GM18868 (cell line): ENCODE measurements around the gene TMEFF2.
"Not testable (repeated sequence)": the region's sequence is repeated elsewhere in the genome, so short reads cannot be mapped to it uniquely, and the experiment has no call there.

Source experiments
- ATAC-seq: cut with Tn5 transposase; IDR thresholded peaks from one replicate; pipeline ENCODE4 v1.9.1; 2021; ENCODE audit warnings: mild to moderate bottlenecking, moderate library complexity; ENCODE audit not compliant: unreplicated experiment

The TMEFF2 gene

DNA sequence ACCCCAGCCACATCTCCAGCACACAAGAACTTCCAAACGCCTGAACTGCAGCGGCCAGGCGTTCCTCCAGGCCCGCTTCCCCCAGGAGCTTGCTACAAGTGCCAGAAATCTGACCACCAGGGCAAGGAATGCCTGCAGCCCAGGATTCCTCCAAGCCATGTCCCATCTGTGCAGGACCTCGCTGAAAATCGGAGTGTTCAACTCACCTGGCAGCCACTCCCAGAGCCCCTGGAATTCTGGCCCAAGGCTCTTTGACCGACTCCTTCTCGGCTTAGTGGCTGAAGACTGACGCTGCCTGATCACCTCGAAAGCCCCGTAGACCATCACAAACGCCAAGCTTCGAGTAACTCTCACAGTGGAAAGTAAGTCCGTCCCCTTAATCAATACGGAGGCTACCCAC is 62.1 kb downstream of the TMEFF2 start:
- ATAC-seq: not testable (repeated sequence)

DNA sequence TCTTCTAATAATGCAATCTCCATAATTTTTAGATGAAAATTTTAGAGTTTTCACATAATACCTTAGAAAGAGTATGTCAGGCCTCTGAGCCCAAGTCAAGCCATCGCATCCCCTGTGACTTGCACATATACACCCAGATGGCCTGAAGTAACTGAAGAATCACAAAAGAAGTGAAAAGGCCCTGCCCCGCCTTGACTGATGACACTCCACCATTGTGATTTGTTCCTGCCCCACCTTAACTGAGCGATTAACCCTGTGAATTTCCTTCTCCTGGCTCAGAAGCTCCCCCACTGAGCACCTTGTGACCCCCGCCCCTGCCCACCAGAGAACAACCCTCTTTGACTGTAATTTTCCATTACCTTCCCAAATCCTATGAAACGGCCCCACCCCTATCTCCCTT is 64.4 kb downstream of the TMEFF2 start:
- not testable (repeated sequence) for ATAC-seq

DNA sequence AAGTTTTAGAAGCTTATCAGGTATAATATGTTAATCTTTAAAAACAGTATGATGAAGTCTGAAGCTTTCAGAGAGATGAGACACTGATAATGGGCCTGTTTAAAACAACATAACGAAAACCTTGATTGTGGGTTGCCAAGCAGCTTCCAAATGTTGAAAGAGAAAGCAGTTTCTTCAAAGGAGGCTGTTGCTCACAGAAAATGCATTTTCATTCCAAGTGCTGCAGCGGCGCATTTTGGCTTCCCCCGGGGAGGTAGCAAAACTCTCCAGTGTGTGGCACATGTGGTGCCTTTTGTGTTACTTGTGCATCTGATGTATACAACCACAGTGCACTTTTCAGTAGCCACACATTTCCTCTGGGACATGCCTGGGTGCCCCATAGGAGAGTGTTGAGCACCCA is 66.1 kb downstream of the TMEFF2 start:
- peak; percentile 43 for ATAC-seq

DNA sequence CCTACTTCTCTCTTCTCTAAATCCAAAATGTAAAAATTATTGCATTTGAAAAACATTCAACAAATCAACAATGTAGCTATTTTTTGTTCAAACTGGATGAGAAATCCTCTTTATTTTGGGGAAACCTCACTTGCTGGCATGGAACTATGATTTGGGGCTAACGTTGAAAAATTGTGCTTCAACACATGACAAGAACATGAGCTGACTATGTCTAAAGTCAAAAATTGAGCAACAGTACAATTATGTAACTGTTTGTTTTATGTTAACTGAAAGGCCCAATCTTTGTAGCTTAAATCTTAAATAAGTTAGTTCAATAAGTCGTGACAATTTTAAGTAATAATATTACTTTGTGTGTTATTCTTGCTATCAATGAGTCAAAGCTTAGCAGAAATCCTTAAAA is 67.3 kb downstream of the TMEFF2 start:
- ATAC-seq: no peak

DNA sequence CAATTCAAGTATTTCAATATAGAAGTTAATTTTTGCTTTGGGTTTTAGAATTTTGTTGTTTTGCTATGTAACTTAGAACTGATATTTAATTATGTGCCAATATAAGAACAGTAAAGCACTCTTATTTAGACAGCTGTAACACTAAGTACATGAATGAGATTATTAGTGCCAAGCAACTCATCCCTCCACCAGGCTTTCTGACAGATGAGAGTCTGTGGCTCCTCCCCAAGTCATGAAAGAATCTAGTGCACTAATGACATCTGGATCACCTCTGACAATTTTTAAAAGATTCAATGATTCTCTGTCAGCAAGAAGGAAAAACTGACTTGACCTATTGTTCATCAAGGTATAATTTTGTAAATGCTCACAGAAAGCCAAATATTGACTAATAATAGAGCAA is 67.8 kb downstream of the TMEFF2 start:
- no peak for ATAC-seq

DNA sequence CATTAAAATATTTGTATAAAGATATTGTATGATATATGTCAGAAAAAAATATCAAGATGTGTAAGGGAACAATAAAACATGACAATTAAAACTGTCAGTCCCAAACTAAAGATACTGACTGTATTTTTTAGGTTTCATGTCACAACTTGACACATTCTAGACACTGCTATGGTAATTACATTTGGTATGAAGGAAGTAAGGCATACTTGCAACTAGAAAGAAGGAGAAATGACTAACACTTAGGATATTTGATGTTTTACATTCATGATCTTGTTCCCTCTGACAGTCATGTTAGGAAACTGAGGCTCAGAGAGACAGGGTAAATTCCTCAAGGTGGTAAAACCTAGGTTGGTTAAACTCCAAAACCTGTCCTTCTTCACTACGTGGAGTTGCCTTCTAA is 68.3 kb downstream of the TMEFF2 start:
- ATAC-seq: no peak

DNA sequence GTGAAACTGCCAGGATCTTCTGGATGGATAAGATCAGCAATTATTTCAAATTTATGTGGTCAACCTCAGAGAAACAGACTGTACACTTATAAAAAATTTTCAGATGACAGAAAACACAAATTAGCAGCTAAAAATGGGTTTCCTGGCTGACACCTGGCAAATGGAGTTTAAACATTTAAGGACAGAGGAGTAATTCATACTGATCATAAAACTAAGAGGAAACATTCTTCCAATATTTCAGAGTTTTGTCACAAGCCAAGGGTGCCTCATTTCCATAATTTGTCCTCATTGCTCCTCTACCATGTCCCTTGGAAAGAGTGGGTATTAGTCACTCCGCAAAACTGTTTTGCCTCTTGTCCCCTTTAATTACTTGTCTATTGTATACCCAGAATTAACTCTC is 70.2 kb downstream of the TMEFF2 start:
- ATAC-seq: no peak

DNA sequence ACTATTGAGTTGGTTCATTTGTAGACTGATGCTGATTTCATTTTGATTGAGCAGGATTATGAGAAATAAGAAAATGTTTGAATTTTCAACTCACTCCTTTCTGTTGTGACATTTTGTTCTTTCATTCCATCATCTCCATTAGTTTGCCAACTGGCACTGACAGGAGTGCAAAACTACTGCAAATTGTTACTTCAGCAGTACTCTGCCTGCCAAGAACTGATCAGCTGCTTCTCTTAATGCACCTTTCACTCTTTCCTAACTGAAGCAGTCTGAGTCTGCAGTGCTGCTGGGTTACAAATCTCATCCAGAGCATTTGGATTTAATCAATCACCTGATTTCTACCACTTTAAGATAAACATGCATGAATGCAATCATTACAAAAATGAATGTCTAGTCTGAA is 70.9 kb downstream of the TMEFF2 start:
- ATAC-seq: no peak

DNA sequence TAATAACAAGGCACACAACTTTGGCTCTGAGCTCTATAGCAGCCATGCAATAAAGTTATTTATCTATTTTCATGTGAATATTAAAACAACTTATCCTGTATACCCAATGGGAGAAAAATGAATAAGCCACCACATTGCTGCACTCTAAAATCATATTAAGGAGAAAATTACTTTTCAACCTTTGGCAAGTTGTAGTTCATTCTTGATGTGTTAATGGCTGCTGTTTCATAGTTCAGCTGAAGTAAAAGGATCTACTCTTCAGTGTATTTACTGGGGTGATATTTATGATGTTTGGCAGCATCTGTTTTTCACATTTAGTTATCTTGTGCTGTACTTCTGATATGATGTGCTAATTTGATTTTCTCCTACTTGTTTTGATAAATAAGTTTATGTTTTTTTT is 71.8 kb downstream of the TMEFF2 start:
- no peak for ATAC-seq

DNA sequence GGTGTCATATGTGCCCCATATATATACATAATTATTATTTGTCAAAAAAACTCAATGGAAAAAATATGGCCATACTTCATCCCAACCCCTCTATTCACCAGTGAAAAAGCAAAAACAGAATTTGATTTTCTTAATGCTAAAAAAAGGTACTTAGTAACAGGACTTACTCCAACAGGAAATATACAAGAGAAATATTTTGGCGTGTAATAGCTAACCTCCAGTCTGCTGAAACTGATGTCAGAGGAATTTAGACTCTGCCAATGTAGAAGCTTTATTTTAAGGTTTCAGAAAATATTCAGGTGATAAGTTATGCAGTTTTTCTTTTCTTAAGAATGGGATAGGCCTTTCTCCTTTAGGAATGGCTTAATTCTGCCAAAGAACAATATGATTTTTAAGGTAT is 72.6 kb downstream of the TMEFF2 start:
- ATAC-seq: no peak

DNA sequence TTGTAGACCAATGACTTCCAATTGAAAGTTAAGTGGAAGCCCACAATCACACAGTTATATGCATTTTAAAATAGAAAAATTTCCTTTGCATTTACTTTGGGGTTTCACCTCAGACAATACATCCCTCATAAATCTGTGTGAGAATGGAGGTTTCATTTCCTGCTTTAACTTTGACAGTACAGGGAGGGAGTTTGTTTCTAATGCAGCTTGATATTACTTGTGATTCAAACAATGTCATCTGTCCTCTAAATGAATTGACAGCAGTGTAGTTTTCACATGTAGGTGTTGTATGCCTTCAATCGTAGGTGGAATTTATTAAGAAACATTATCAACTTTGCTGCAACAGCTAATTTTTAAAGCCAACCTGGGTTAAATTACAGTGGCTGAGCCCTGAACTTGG is 75.2 kb downstream of the TMEFF2 start:
- ATAC-seq: peak; percentile 59

DNA sequence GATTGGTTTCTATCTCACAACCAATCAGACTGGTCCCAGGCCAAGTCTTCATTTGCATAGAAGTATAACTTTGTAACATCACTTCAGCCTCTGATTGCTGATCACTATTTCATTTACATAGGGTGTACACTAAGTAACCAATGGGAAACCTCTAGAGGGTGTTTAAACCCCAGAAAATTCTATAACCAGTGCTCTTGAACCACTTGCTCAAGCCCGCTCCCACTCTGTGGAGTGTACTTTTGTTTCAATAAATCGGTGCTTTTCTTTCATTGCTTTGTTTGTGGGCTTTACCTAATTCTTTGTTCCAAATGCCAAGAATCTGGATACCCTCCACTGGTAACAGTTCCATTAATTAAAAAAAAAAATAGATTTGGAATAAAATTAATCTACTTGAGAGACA is 77.0 kb downstream of the TMEFF2 start:
- ATAC-seq: no peak

DNA sequence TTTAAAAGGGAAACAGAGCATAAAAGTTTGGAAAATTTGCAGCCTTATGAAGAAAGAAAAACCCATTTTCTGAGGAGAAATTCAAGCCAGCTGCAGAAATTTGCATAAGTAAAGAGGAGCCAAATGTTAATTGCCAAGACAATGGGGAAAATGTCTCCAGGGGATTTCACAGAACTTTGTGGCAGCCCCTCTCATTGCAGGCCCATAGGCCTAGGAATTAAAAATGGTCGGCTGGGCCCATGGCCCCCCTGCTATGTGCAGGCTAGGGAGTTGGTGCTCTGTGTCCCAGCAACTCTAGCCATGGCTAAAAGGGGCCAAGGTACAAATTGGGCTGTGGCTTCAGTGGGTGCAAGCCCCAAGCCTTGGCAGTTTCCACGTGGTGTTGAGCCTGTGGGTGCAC is 83.2 kb downstream of the TMEFF2 start:
- ATAC-seq: not testable (repeated sequence)

DNA sequence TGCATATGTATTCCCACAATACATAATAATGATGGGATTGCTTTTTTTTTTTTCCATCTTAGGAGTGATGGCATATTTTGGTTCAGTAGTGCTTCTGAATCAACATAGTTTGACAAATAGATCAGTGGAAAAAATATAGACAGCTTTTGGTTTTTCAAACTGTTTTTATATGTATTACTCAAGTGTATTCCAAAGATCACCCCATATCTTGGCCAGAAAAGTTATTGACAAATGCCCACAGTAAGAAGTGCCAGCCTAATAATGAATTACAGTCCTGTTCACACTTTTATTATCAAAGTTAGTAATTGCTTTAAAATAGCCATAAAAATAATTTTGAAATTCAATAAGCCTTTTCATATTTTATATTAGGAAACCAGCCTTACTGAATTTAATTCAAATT is 95.0 kb downstream of the TMEFF2 start:
- ATAC-seq: no peak

DNA sequence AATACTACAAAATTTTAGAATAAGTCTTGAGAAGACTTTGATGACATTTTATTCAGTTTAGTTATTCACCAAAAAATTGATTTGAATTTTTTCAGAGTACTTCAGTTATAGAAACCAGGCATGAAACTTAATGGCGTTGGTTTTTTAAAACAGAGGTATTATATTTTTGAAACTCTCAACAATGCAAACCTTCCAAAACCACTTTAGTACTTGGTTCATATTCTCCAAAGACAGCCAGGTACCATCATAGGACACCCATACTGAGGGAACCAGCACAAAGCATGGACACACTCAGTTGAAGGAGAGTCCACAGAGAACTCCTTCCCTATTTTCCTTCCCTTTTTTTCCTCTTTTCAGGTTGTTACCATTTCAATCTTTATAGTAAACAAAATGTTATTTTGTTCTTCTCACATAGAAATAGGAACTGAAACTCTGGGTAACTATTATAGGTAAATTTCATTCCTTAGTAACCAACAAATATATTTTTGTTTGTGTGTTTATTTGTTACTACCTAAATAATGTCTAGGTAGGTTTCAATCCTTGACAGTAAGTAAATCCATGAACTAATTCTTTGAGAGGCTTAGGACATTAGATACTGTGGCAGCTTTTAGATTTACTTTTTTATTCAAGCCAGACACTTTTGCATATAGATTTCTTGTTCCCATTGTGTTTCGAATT is 95.8 kb downstream of the TMEFF2 start:
- peak; percentile 40 for ATAC-seq

DNA sequence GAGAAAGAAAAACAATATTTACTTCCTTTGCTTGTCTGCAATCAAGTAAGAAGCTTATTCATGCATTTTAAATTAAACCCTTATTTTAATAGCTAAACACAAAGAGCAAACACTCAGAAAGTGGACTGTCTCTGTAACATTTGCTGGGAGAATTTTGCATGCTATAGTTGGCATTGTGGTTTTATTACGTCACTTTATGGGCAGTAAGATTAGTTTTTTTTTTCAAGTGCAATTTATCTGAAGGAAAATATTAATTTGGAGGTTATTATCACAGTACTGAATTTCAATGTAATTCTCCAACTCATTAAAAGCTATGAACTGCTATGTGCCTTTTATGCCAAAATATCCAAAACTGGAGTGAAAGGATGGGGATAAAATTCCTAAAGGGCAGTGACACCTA is 103.3 kb downstream of the TMEFF2 start:
- ATAC-seq: no peak

DNA sequence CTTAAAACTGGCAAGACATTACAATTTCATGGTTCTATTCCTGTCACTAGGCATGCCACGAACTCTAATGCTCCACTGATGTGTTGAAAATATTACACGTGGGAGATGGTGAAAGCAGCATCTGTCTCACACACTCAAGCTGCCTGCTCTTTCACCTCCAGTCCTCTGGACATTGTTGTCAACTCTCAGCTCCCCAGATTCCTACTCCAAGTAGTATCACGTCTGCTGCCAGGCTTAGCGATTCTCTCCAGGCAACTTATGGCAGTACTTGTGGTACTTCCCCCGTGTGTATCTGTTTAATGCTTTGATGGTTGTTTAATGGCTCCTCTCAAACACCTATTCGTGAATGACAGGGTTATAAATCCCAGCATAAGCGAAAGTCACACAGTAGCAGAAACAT is 103.8 kb downstream of the TMEFF2 start:
- ATAC-seq: no peak

DNA sequence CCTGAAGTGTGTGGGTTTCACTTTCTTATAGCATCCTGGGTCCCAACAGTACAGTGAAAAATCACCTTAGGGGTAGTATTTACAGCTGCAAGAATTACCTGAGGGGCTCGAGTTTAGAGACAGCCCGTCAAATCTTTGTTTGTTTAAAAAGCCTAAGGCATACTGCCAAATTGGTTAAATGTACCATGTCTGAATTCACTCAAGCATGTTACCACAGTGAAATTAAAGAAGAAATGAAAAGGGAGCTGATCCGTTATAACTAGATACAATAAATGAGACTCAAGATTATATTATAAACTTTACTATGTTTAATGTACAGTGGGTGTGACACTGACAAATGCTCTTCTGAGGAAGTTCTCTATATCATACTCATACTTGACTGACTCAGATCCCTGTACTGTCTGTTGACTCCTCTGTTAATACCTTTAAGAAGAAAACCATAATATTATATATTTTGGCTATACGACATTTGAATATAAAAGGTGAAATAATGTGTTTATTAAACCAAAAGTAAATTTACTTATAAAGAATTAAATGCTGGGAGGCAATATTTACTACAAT is 107.3 kb downstream of the TMEFF2 start:
- no peak for ATAC-seq

DNA sequence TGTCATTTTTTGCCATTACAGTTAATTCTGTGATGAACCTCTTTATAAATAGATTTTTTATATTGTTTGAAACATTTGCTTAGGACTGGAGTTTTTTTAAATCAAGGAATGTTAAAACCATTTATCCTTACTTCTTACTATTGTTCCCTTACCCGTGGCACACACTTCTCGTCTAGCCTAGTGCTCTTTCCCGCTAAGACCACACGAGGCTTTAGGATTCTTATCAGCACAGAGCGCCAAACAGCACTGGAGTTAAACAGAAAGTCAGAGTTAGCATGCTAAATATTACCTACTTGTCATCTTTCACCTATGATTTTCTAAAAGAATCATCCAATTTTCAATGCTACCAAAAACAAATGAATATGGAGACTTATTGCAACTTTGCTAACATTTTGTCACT is 112.6 kb downstream of the TMEFF2 start:
- ATAC-seq: no peak

DNA sequence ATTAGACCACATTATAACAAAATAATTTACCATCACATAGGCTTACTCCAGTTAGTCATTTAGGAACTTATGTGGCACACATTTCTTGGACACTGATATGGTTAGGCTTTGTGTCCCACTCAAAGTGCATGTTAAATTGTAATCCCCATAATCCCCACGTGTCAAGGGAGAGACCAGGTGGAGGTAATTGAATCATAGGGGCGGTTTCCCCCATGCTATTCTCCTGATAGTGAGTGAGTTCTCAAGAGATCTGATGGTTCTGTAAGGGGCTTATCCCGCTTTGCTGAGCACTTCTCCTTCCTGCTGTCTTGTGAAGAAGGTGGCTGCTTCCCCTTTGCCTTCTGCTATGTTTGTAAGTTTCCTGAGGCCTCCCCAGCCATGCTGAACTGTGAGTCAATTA is 114.6 kb downstream of the TMEFF2 start:
- ATAC-seq: not testable (repeated sequence)

DNA sequence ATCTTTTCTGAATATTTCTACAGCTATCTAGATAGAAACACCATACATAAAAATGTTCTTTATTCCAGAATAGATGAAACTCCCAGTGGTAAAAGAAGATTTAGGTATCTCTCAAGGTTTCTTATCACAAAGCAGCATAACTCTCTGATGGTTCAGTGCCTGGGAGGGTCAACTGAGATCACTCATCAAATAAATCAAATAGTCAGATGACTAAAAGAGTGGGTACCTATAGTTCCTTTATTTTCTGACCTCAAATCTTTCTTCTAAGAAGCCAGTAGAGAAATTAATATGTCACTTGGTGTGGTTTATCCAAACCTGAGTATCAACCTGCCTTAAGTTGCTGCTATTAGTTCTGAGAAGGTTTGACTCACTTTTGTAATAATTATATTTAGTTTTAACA is 120.9 kb downstream of the TMEFF2 start:
- no peak for ATAC-seq

DNA sequence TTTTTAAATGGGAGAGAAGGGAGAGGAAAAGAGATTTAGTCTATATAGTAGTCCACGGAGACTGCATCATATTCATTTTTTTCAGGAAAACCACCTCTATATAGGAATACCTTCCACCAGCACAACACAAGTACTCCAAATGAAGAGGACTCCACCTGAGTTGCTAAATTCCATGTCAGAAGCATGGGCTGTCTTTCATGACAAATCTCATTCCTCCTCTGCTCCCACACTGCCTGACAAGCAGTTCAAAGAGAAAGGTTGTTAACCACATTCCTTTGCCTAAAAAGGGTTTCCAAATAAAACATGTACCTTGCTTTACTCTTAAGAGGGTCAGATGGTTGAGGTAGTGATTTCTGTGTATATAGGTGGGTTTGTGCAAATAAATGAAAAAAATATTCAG is 122.0 kb downstream of the TMEFF2 start:
- peak; percentile 8 for ATAC-seq

DNA sequence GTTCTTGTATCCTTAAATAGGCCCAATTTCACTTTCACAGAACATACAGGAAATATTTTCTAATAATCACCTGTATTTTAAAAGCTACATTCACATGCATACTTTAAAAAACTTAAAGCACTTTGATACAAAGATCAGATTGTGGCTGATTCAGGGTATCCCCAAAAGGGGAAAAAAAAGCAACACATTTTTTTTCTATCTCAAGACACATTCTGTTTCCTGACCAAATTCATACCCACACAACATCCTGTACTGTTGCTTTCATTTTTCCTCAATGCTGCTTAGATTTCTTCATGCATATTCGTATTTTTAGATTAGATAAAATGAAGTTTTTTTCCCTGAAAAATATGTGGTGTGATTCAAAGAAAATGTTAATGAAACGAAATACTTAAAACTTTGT is 122.5 kb downstream of the TMEFF2 start:
- ATAC-seq: peak; percentile 31
